B cell (primary cell): Measurements from ENCODE around the gene OR51G1. TPM values are rescaled to one million over a fixed set of nuclear protein-coding genes. Genes with fewer than 3 reads are reported as not detected.

Source experiments
- ATAC-seq: fragments of 200-7000 bp; cut with Tn5 transposase; one replicate; pipeline ENCODE4 v1.10.0; 2021; ENCODE audit warnings: low read depth, mild to moderate bottlenecking, moderate number of reproducible peaks, moderate library complexity
- CTCF ChIA-PET: fragments of 350-600 bp; sonication (Branson Sonifier 250); formaldehyde crosslinking; loops from one replicate; lab custom pipeline; 2021; ENCODE audit warnings: antibody characterized with exemption, inconsistent platforms; lab: Charles Lee
- POLR2A ChIA-PET: fragments of 350-600 bp; sonication (Branson Sonifier 250); formaldehyde crosslinking; loops from one replicate; lab custom pipeline; 2021; ENCODE audit warnings: antibody characterized with exemption; lab: Charles Lee
- DNase-seq: peaks from one replicate; pipeline ENCODE4 v3.0.0; 2013
- H2AFZ ChIP-seq: 2 replicates; pipeline ENCODE4 v1.6.1; 2012; ENCODE audit warnings: mild to moderate bottlenecking, low read depth, low read length; ENCODE audit not compliant: insufficient read depth, poor library complexity, severe bottlenecking
- H3K27ac ChIP-seq, 2 donors: 1 replicate in 1 of 2; 2 replicates in 1 of 2; pipeline ENCODE4 v1.5.1; 2012 to 2013; ENCODE audit warnings: low read length in 2 of 2, mild to moderate bottlenecking in 2 of 2, moderate library complexity in 1 of 2
- H3K27me3 ChIP-seq, 4 experiments: fragments of 200-600 bp in 1 of 4; sonication (generic) in 1 of 4; replicated peaks in 1 of 4; 1 replicate in 2 of 4; 2 replicates in 2 of 4; pipeline versions ENCODE4 v1.6.1 to v1.7.0; 2013 to 2016; ENCODE audit warnings: low read length in 3 of 4, mild to moderate bottlenecking in 2 of 4, mixed read lengths in 1 of 4, moderate library complexity in 1 of 4; ENCODE audit not compliant: insufficient read depth in 4 of 4, control insufficient read depth in 3 of 4; ENCODE audit errors: control extremely low read depth in 1 of 4
- H3K36me3 ChIP-seq, 2 experiments: replicated peaks in 1 of 2; 1 replicate in 1 of 2; 2 replicates in 1 of 2; pipeline versions ENCODE4 v1.6.1 to v1.7.1; 2013; ENCODE audit warnings: low read length in 1 of 2; ENCODE audit not compliant: insufficient read depth in 2 of 2, control insufficient read depth in 1 of 2; ENCODE audit errors: control extremely low read depth in 1 of 2, extremely low read depth in 1 of 2
- H3K4me1 ChIP-seq, 2 donors: fragments of 200-600 bp in 1 of 2; sonication (generic) in 1 of 2; 1 replicate in 1 of 2; 2 replicates in 1 of 2; pipeline versions ENCODE4 v1.5.1 to v1.6.1; 2013 to 2017; ENCODE audit warnings: low read length in 2 of 2; ENCODE audit not compliant: control insufficient read depth in 2 of 2, insufficient read depth in 2 of 2
- H3K4me2 ChIP-seq: replicated peaks from 2 replicates; pipeline ENCODE3; 2012; ENCODE audit warnings: mild to moderate bottlenecking, low read depth, low read length; ENCODE audit not compliant: poor library complexity, severe bottlenecking
- H3K4me3 ChIP-seq, 5 experiments: fragments of 200-600 bp in 1 of 5; sonication (generic) in 1 of 5; 1 replicate in 3 of 5; 2 replicates in 2 of 5; pipeline versions ENCODE4 v1.5.1 to v1.7.0; 2011 to 2016; ENCODE audit warnings: low read length in 4 of 5, mild to moderate bottlenecking in 4 of 5, low read depth in 2 of 5, control low read depth in 1 of 5, moderate library complexity in 1 of 5; ENCODE audit not compliant: insufficient read depth in 1 of 5; ENCODE audit errors: control extremely low read depth in 1 of 5, extremely low read depth in 1 of 5
- H3K79me2 ChIP-seq: fragments of 200-600 bp; sonication (generic); one replicate; pipeline ENCODE4 v1.6.0; 2016; ENCODE audit warnings: low read length; ENCODE audit not compliant: control insufficient read depth, insufficient read depth
- H3K9ac ChIP-seq: fragments of 200-600 bp; sonication (generic); 2 replicates; pipeline ENCODE4 v1.6.1; 2017; ENCODE audit warnings: mild to moderate bottlenecking, low read length, moderate library complexity
- H3K9me3 ChIP-seq, 3 donors: one replicate each; pipeline versions ENCODE4 v1.6.1 to v1.7.1; 2013; ENCODE audit warnings: low read length in 2 of 3; ENCODE audit not compliant: control insufficient read depth in 2 of 3, insufficient read depth in 1 of 3; ENCODE audit errors: control extremely low read depth in 1 of 3
- H4K20me1 ChIP-seq: 2 replicates; pipeline ENCODE4 v1.6.0; 2012; ENCODE audit warnings: mild to moderate bottlenecking, low read length; ENCODE audit not compliant: insufficient read depth, control insufficient read depth, poor library complexity, severe bottlenecking
- H3K27ac Mint-ChIP-seq: one replicate; pipeline ENCODE4 v1.8.0; 2021; ENCODE audit warnings: mixed read lengths
- H3K27me3 Mint-ChIP-seq: one replicate; pipeline ENCODE4 v1.8.0; 2021; ENCODE audit warnings: mixed read lengths
- H3K4me1 Mint-ChIP-seq: one replicate; pipeline ENCODE4 v1.8.0; 2021; ENCODE audit warnings: mixed read lengths
- H3K4me3 Mint-ChIP-seq: one replicate; pipeline ENCODE4 v1.8.0; 2021; ENCODE audit warnings: mixed read lengths
- H3K9me3 Mint-ChIP-seq: one replicate; pipeline ENCODE4 v1.8.0; 2022; ENCODE audit warnings: mixed read lengths; ENCODE audit not compliant: insufficient read depth
- CTCF ChIP-seq: fragments of 200-600 bp; IDR thresholded peaks from one replicate; pipeline ENCODE4 v1.8.0; 2022; ENCODE audit warnings: antibody characterized with exemption, mild to moderate bottlenecking
- EZH2 ChIP-seq: IDR thresholded peaks from 2 replicates; pipeline ENCODE4 v1.6.1; 2012; ENCODE audit warnings: borderline replicate concordance, low read depth, mild to moderate bottlenecking, moderate library complexity, low read length; ENCODE audit not compliant: insufficient read depth, poor library complexity, severe bottlenecking
- WGBS: methylation state at CpG from one replicate; pipeline ENCODE4 v1.1.5; 2013; ENCODE audit warnings: missing lambda C conversion rate; ENCODE audit not compliant: insufficient coverage; 5-methylcytosine and 5-hydroxymethylcytosine counted together
- intact Hi-C: fragments of 100-400 bp; cut with micrococcal nuclease; formaldehyde crosslinking; loops from one replicate; pipeline ENCODE4 v1.10.0; 2022
- polyA plus RNA-seq: library from polyadenylated mRNA; depleted of rRNA; stranded (reverse); fragments of >200 nt; gene quantifications from 2 replicates; pipeline ENCODE4 v1.2.3, GENCODE V29; 2012
- total RNA-seq, 2 donors: library from RNA; stranded (reverse); fragments of 120-200 nt in 1 of 2; gene quantifications; 1 replicate in 1 of 2; 2 replicates in 1 of 2; pipeline versions ENCODE4 v1.2.3 to v1.2.4, GENCODE V29; 2013 to 2022

OR51G1 gene
- total and polyA plus RNA-seq, 2 donors (not counting 1 experiment from before 2014, with no cell fraction given) = not detected

GRCh38 chr11:4881188-4881587 lies 43.0 kb downstream of the OR51G1 start:
- H3K27ac ChIP-seq = no peak overlapping the region
- H3K9ac ChIP-seq = no peak overlapping the region
- no peak overlapping the region for H3K4me3 Mint-ChIP-seq
- H3K36me3 ChIP-seq = no peaks in the 10 kb centered on the region
- H4K20me1 ChIP-seq = no peaks in the 10 kb centered on the region
- H3K27ac Mint-ChIP-seq = no peak overlapping the region
- H3K79me2 ChIP-seq = no peaks in the 10 kb centered on the region
- ATAC-seq = no peak
- H3K9me3 ChIP-seq = peaks cover 0 to 1% (median 0%) of the 10 kb centered on the region in 3 donors
- H3K9me3 Mint-ChIP-seq = no peaks in the 10 kb centered on the region
- no peak for DNase-seq
- H3K4me2 ChIP-seq = no peak overlapping the region
- no peak overlapping the region for H2AFZ ChIP-seq
- 92% methylated on average over 2 of the region's 4 CpGs for WGBS
- H3K4me1 Mint-ChIP-seq = peaks cover 3% of the 10 kb centered on the region
- H3K4me3 ChIP-seq = no peak overlapping the region
- peaks cover 2% of the 10 kb centered on the region for H3K27me3 Mint-ChIP-seq
- TF ChIP-seq EZH2 (no peak), CTCF (no peak)
- POLR2A ChIA-PET = no interaction called here
- intact Hi-C loops = no loop called here
- no peaks in the 10 kb centered on the region for H3K4me1 ChIP-seq
- CTCF ChIA-PET = no interaction called here
- H3K27me3 ChIP-seq = no peaks in the 10 kb centered on the region

Other genes starting within 250 kb of the OR51G1 start
- gene OR51E2, start 226.5 kb downstream of the OR51G1 start, total RNA-seq = not detected in 2 replicates
- gene OR51E2, start 226.5 kb downstream of the OR51G1 start, polyA plus RNA-seq = not detected in 2 replicates
- not detected in 2 replicates for gene MMP26, start 219.6 kb downstream of the OR51G1 start, total RNA-seq
- gene MMP26, start 219.6 kb downstream of the OR51G1 start, polyA plus RNA-seq = not detected in 2 replicates
- not detected in 2 replicates for gene OR51F1, start 154.4 kb downstream of the OR51G1 start, total RNA-seq
- gene OR51F1, start 154.4 kb downstream of the OR51G1 start, polyA plus RNA-seq = not detected in 2 replicates
- gene OR52R1, start 120.0 kb downstream of the OR51G1 start, total RNA-seq = not detected in 2 replicates
- gene OR52R1, start 120.0 kb downstream of the OR51G1 start, polyA plus RNA-seq = not detected in 2 replicates
- gene OR51F2, start 103.0 kb downstream of the OR51G1 start, total RNA-seq = not detected in 2 replicates
- not detected in 2 replicates for gene OR51F2, start 103.0 kb downstream of the OR51G1 start, polyA plus RNA-seq
- not detected in 2 replicates for gene OR51S1, start 75.1 kb downstream of the OR51G1 start, total RNA-seq
- gene OR51S1, start 75.1 kb downstream of the OR51G1 start, polyA plus RNA-seq = not detected in 2 replicates
- gene OR51T1, start 42.4 kb downstream of the OR51G1 start, total RNA-seq = not detected in 2 replicates
- gene OR51T1, start 42.4 kb downstream of the OR51G1 start, polyA plus RNA-seq = not detected in 2 replicates
- gene OR51A7, start 20.6 kb downstream of the OR51G1 start, total RNA-seq = not detected in 2 replicates
- gene OR51A7, start 20.6 kb downstream of the OR51G1 start, polyA plus RNA-seq = not detected in 2 replicates
- gene OR51G2, start 5.0 kb downstream of the OR51G1 start, total RNA-seq = not detected in 2 replicates
- gene OR51G2, start 5.0 kb downstream of the OR51G1 start, polyA plus RNA-seq = not detected in 2 replicates
- not detected in 2 replicates for gene OR51A4, start 23.3 kb upstream of the OR51G1 start, total RNA-seq
- not detected in 2 replicates for gene OR51A4, start 23.3 kb upstream of the OR51G1 start, polyA plus RNA-seq
- not detected in 2 replicates for gene OR51A2, start 31.4 kb upstream of the OR51G1 start, total RNA-seq
- not detected in 2 replicates for gene OR51A2, start 31.4 kb upstream of the OR51G1 start, polyA plus RNA-seq
- not detected in 2 replicates for gene OR51L1, start 70.5 kb upstream of the OR51G1 start, total RNA-seq
- gene OR51L1, start 70.5 kb upstream of the OR51G1 start, polyA plus RNA-seq = not detected in 2 replicates
- gene OR52J3, start 122.2 kb upstream of the OR51G1 start, total RNA-seq = not detected in 2 replicates
- not detected in 2 replicates for gene OR52J3, start 122.2 kb upstream of the OR51G1 start, polyA plus RNA-seq
- not detected in 2 replicates for gene OR52E2, start 135.3 kb upstream of the OR51G1 start, total RNA-seq
- gene OR52E2, start 135.3 kb upstream of the OR51G1 start, polyA plus RNA-seq = not detected in 2 replicates
- gene OR52E1, start 145.2 kb upstream of the OR51G1 start, total RNA-seq = not detected in 2 replicates
- gene OR52E1, start 145.2 kb upstream of the OR51G1 start, polyA plus RNA-seq = not detected in 2 replicates
- gene OR52A5, start 214.0 kb upstream of the OR51G1 start, total RNA-seq = not detected in 2 replicates
- gene OR52A5, start 214.0 kb upstream of the OR51G1 start, polyA plus RNA-seq = not detected in 2 replicates
- not detected in 2 replicates for gene OR52A1, start 230.4 kb upstream of the OR51G1 start, total RNA-seq
- not detected in 2 replicates for gene OR52A1, start 230.4 kb upstream of the OR51G1 start, polyA plus RNA-seq